ENCODE results near the gene FYB1.

FYB1 gene

GRCh38 chr5:39164016-39164415, 55.3 kb downstream of the FYB1 start:
- no peak for DNase-seq (ENCODE audit: low read depth in 1 of 2, low spot score in 1 of 2)

DNA sequence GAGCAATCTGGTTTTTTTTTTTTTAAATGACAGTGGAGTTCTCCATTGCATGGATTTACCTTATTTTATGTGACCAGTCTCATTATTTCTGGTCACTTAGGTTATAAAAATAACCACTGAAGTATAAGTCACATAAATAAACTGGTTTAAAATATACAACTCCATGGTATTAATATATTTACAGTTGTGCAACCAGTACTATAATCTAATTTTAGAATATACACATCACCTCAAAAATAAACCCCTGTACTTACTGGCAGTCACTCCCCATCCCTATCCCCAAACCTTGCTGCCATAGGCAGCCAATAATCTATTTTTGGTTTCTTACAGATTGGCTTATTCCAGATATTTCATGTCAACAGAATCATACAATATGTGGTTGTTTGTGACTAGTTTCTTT, 57.8 kb downstream of the FYB1 start:
- DNase-seq (ENCODE audit: low read depth in 1 of 2, low spot score in 1 of 2) = no peak

DNA sequence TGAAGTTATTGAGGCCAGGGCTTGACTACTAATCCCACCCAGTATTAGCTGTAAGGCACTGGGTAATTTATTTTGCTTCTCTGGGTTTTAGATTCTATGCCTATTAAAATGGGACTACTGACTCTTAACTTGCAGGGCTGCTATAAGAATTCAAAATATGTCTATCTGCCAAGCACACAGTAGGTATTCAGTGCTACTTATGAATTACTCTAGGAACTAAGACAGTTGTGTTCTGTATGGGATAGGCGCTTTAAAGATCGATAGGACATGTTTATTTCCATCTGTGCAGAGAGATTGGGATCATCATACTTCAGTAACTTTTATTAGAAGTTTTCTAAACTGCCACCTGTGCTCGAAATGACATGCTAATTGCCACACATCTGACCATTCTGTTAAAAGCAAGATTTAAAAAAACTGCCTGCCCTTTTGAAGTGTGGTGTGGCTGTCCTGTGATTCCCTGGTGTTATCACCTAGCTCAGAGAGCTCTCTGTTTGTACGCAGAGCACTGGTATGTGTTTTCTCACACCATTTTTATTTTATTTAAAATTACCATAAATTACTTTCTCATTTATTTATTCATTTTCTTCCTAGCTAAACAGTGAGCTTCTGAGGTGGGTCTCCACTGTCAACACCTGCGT, 58.7 kb downstream of the FYB1 start:
- DNase-seq (ENCODE audit: low read depth in 1 of 2, low spot score in 1 of 2) = no peak

GRCh38 chr5:39159811-39160490, 59.4 kb downstream of the FYB1 start:
- no peak for DNase-seq (ENCODE audit: low read depth in 1 of 2, low spot score in 1 of 2)

DNA sequence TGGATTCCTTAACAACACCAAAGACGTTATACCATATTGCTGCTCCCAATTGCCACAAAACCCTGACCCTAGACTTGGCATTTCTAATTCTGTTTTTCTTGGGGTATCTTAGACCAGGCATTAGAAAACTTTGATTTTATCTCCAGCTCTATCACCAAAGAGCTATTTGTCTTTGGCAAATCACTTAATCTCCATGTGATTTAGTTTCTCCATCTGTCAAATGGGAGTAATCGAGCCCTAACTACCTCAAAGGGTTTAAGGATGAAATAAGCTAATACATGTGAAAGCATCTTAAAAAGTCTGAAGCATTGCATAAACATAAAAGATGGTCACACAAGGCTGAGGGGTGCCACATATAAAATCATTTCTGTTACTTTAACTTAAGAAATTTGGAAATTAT, 60.6 kb downstream of the FYB1 start:
- DNase-seq (ENCODE audit: low read depth in 1 of 2, low spot score in 1 of 2) = no peak

GRCh38 chr5:39158127-39158593, 61.2 kb downstream of the FYB1 start:
- DNase-seq (ENCODE audit: low read depth in 1 of 2, low spot score in 1 of 2) = no peak

GRCh38 chr5:39157701-39158100, 61.7 kb downstream of the FYB1 start:
- DNase-seq (ENCODE audit: low read depth in 1 of 2, low spot score in 1 of 2) = no peak

DNA sequence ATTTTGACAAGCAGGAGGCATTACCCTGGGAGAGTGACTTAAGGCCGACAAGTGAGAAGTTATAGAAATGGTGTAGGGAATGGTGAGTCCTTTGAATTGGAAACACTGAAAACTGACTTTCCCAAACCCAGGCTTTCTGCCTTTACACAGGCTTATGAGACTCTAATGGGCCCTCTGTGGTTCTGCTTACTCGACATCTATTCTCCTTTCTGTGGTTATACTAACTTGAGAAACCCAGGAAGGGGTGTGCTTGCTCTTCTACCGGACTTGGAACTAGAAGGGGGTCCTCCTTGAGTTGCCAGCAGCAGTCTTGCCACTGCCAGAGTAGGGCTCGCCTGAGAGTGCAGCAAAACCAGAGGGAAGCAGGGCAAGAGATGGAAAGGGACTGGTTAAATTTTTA, 63.3 kb downstream of the FYB1 start:
- no peak for DNase-seq (ENCODE audit: low read depth in 1 of 2, low spot score in 1 of 2)

- no peak for DNase-seq (ENCODE audit: low read depth in 1 of 2, low spot score in 1 of 2)
These were observed 67.6 kb downstream of the FYB1 start for GRCh38 chr5:39151745-39152144.

GRCh38 chr5:39149966-39150365, 69.4 kb downstream of the FYB1 start:
- no peak for DNase-seq (ENCODE audit: low read depth in 1 of 2, low spot score in 1 of 2)

DNA sequence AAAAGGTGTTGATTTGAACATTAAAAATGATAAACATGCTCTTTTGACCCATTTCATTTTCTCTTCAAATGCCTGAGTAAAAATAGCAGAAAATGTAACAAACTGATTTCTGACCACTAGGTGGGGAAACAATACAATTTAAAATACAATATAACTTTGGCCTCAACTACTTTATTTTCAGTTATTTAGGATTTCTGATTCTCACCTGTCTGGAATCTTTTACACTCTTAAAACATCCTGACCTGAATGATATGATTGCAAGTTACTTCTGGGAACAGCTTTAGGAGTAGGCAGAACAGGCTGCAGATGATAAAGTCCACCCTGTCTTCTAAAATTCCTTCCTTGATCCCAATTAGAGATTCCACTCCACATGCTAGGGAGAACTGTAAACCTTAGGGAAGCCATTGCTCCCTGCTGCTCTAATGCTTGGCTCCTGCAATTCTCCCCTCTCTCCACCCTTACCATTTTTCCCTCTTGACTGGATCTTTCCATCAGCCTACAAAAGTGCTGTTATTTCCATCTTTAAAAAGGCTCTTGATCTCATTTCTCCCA, 70.3 kb downstream of the FYB1 start:
- DNase-seq (ENCODE audit: low read depth in 1 of 2, low spot score in 1 of 2) = no peak

- no peak for DNase-seq (ENCODE audit: low read depth in 1 of 2, low spot score in 1 of 2)
These were observed 72.4 kb downstream of the FYB1 start for GRCh38 chr5:39146831-39147540.

DNA sequence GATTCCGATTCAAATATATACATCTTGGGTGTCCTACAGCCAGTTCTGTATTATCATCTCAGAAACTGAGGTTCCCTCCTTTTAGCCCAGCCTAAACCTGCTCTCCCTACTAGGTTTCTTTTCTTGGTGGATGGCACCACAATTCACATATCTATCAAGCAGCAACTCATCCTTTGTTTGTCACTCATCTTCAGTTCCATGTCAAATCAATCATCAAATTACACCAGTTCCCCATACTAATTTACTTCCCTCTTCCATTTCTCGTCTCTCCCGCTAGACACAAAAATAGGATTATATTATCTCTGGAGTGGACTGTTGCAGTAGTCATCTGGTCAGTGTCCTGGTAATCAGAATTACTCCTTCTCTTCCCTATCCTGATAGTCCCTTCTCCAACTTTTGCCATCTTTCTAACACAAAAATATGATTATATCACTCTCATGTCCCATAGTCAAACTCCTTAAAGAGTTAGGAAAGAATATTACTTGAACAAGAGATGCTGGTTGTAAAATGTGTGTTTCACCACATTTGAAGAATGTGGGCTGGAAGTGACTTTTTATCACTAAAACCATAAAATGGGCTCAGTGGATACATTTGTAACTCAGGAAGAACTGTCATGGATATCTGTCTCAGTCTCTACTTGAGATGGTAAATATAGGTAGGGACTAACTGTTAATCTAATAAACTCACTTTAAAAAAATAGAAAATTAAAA, 76.1 kb downstream of the FYB1 start:
- DNase-seq (ENCODE audit: low read depth in 1 of 2, low spot score in 1 of 2) = no peak

GRCh38 chr5:39140558-39141168, 78.7 kb downstream of the FYB1 start:
- no peak for DNase-seq (ENCODE audit: low read depth in 1 of 2, low spot score in 1 of 2)

- no peak for DNase-seq (ENCODE audit: low read depth in 1 of 2, low spot score in 1 of 2)
These were observed 80.5 kb downstream of the FYB1 start for GRCh38 chr5:39138892-39139291.

GRCh38 chr5:39137819-39138451, 81.4 kb downstream of the FYB1 start:
- no peak for DNase-seq (ENCODE audit: low read depth in 1 of 2, low spot score in 1 of 2)

- DNase-seq (ENCODE audit: low read depth in 1 of 2, low spot score in 1 of 2) = no peak
These were observed 82.0 kb downstream of the FYB1 start for GRCh38 chr5:39137391-39137790.

- no peak for DNase-seq (ENCODE audit: low read depth in 1 of 2, low spot score in 1 of 2)
These were observed 86.6 kb downstream of the FYB1 start for GRCh38 chr5:39132792-39133191.

DNA sequence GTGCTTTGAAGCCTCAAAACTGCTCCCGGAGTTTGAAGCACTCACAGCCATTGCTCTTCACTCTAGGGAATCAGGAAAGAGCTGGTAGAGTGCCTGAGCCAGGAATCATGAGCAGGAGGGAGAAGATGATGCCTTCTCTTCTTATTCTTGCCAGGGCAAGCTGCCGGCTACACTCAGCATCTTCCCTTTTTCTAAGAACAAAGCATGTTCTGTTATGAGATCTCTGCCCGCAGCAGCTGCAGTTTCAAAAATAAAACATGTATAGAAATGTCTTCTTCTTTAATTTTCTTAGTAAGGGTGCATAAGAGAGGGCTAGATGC, 87.3 kb downstream of the FYB1 start:
- DNase-seq (ENCODE audit: low read depth in 1 of 2, low spot score in 1 of 2) = no peak

- DNase-seq (ENCODE audit: low read depth in 1 of 2, low spot score in 1 of 2) = no peak
These were observed 87.9 kb downstream of the FYB1 start for GRCh38 chr5:39131210-39132127.

Measured in activated T-helper 1 cell treated with anti-CD3 and anti-CD28 coated beads, Interleukin-2, amount 50 U/mL, for 16 hours (primary cell).